GM19328 (cell line): ENCODE data around the gene NDUFS1.

Experiments
- ATAC-seq: cut with Tn5 transposase; IDR thresholded peaks from one replicate; pipeline ENCODE4 v1.9.1; 2021; ENCODE audit warnings: mild to moderate bottlenecking, moderate library complexity; ENCODE audit not compliant: unreplicated experiment

The NDUFS1 gene

DNA sequence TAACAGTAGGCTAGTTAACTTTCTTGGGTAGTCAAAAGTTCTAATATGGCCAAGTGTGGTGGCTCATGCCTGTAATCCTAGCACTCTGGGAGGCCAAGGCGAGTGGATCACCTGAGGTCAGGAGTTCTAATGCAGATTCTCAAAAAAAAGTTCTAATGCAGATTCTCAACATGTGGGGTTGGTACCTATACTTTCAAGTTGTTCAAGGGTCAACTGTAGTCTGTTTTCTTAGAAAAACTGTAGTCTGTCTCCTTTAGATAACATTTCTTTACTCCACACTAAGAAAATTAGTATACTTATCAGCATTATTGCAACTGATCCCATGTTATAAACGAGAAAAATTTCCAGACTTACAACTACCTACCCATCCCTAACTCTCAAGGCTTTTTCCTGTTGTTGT lies 89.8 kb downstream of the NDUFS1 start:
- no peak for ATAC-seq

DNA sequence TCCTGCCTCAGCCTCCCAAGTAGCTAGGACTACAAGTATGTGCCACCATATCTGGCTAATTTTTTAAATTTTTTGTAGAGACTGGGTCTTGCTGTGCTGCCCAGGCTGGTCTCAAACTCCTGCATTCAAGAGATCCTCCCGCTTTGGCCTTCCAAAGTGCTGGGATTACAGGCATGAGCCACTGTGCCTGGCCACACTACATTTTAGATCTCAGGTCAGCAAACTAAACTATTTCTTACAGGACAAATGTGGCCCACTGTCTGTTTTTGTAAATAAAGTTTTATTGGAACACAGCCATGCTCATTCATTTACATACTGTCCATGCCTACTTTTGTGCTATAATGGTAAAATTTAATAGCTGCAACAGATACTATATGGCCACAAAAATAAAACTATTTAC lies 91.0 kb downstream of the NDUFS1 start:
- no peak for ATAC-seq
